ENCODE results near the gene TMEM259. TPM values are rescaled to one million over a fixed set of nuclear protein-coding genes. Genes with fewer than 3 reads are reported as not detected.

TMEM259 gene
- total RNA-seq, 6 experiments from 2014 or later: 82.6 to 180 (median 93.2) TPM

GRCh38 chr19:995051-995827 lies 25.7 kb downstream of the TMEM259 start:
- TF ChIP-seq POLR2A (IDR thresholded peaks at IDR 0.05) (no peak), CTCF (IDR thresholded peaks at IDR 0.05) (no peak)
- ATAC-seq (peak; percentile 0 to 44 (median 18)), DNase-seq (peak; percentile 39 to 90 (median 88))
- Histone ChIP-seq H3K4me1 (peaks cover 0 to 44% (median 7%) of the 10 kb centered on the region in 4 donors), H3K4me3 (no peak overlapping the region), H3K27me3 (peaks cover 0 to 11% of the 10 kb centered on the region in 2 donors), H3K9me3 (no peaks in the 10 kb centered on the region), H3K36me3 (no peaks in the 10 kb centered on the region), H3K27ac (peak overlapping the region in 1 of 3 donors; percentile 91)
- intact Hi-C loops (cut with DNase I): loop anchor here in 1 of 2 donors (10.0 kb wide), 1 partner anchor 140 kb away; the partner anchor contains the start of genes CFD and ELANE
- 39% methylated on average over 3 of the region's 26 CpGs for WGBS (ENCODE audit: insufficient coverage, low coverage, low lambda C conversion rate, missing lambda C conversion rate)

- Histone ChIP-seq H3K4me3 (no peak overlapping the region), H3K9me3 (no peaks in the 10 kb centered on the region), H3K27me3 (peaks cover 0 to 11% of the 10 kb centered on the region in 2 donors), H3K27ac (peak overlapping the region in 1 of 3 donors; percentile 91), H3K36me3 (no peaks in the 10 kb centered on the region), H3K4me1 (peaks cover 0 to 44% (median 7%) of the 10 kb centered on the region in 4 donors)
- ATAC-seq: no peak
- TF ChIP-seq POLR2A (IDR thresholded peaks at IDR 0.05) (no peak), CTCF (IDR thresholded peaks at IDR 0.05) (no peak)
- intact Hi-C loops (cut with DNase I): loop anchor here in 1 of 2 donors (10.0 kb wide), 1 partner anchor 140 kb away; the partner anchor contains the start of genes CFD and ELANE
- 92% methylated on average over 7 of the region's 18 CpGs for WGBS (ENCODE audit: insufficient coverage, low coverage, low lambda C conversion rate, missing lambda C conversion rate)
- peak in 1 of 3 donors; percentile 26 for DNase-seq
Measured at GRCh38 chr19:994516-994915, 26.4 kb downstream of the TMEM259 start.

GRCh38 chr19:993831-994393 lies 27.0 kb downstream of the TMEM259 start:
- peak; percentile 47 to 83 (median 81) for DNase-seq
- WGBS (ENCODE audit: insufficient coverage, low coverage, low lambda C conversion rate, missing lambda C conversion rate): 30% methylated on average over 2 of the region's 43 CpGs

More at GRCh38 chr19:993831-994393, 27.0 kb downstream of the TMEM259 start:
- Histone ChIP-seq H3K4me3 (no peak overlapping the region), H3K9me3 (no peaks in the 10 kb centered on the region), H3K27ac (peak overlapping the region in 2 of 3 donors; percentile 16 to 91), H3K4me1 (peaks cover 0 to 44% (median 7%) of the 10 kb centered on the region in 4 donors), H3K36me3 (no peaks in the 10 kb centered on the region), H3K27me3 (peaks cover 0 to 11% of the 10 kb centered on the region in 2 donors)
- TF ChIP-seq CTCF (IDR thresholded peaks at IDR 0.05): no peak
- TF ChIP-seq POLR2A (IDR thresholded peaks at IDR 0.05): no peak
- ATAC-seq: peak; percentile 11 to 51 (median 34)
- intact Hi-C loops (cut with DNase I): loop anchor here in 1 of 2 donors (10.0 kb wide), 1 partner anchor 139 kb away; the partner anchor contains the start of genes CFD and ELANE
